ENCODE results near the gene PEX14. TPM values are rescaled to one million over a fixed set of nuclear protein-coding genes. Genes with fewer than 3 reads are reported as not detected.

PEX14 gene
- polyA plus RNA-seq, 1 donor (not counting 4 experiments of a cell fraction or from before 2014, with no cell fraction given) = 8.4 TPM

DNA sequence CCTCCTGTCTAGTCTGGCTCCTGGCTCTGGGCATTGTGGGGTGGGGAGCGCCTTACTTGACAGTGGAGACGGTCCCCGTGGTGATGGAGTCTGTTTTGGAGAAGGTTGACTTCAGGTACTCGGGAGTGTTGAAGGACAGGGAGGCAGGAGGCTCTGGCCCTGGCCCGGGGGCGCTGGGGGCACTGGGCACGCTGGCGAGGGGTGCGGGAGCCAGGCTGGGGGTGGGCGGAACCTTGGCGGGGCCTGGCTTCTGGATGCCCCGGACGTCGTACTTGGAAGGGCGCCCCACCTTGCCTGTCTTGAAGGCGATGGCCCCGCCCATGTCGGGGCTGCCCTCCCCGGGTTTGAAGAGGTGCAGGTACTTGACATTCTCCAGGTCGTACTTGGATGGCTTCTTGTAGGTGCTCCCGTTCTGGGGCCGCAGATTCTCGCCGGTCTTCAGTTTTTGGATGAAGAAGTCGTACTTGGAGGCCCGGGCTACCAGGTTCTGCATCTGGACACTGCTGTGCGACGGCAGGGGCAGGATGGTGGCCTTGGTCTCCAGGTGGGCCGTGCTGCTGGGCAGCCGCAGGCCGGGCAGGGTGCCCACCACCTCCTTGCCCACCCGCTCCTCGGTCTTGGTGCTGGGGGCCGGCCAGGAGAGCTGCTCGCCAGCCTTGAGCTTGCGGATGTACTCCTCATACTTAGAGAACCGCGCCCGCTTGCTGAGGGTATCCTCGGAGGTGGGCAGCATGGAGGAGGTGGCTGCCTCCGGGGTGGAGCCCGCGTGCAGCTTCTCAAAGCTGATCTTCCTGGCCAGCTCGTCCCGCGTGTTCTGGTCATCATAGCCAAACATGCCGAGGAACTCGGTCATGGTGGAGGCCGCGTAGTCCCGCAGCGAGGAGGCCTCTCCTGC is 185.1 kb downstream of the PEX14 start:
- Histone ChIP-seq H3K9me1 (ENCODE audit: control insufficient read depth, extremely low read depth, insufficient read depth, low read length) (no peaks in the 10 kb centered on the region), H3K9ac (ENCODE audit: control insufficient read depth, extremely low read depth, insufficient read depth, low read length) (no peak overlapping the region), H3K27ac (ENCODE audit: control insufficient read depth, insufficient read depth, low read length) (no peak overlapping the region), H3K36me3 (ENCODE audit: control insufficient read depth in 2 of 2, extremely low read depth in 1 of 2, insufficient read depth in 2 of 2, low read length in 2 of 2) (peaks cover 0 to 19% of the 10 kb centered on the region in 2 experiments), H2AFZ (ENCODE audit: control insufficient read depth, low read length) (no peak overlapping the region), H3K4me3 (ENCODE audit: control insufficient read depth in 2 of 3, extremely low read depth in 1 of 3, insufficient read depth in 2 of 3, low read depth in 1 of 3, low read length in 3 of 3) (no peak overlapping the region), H3K9me3 (ENCODE audit: control insufficient read depth, low read depth, low read length) (no peaks in the 10 kb centered on the region), H3K79me2 (ENCODE audit: control insufficient read depth, insufficient read depth, low read length) (no peaks in the 10 kb centered on the region), H3K4me2 (ENCODE audit: control insufficient read depth, extremely low read depth, insufficient read depth, low read depth, low read length) (no peak overlapping the region), H3K27me3 (ENCODE audit: control insufficient read depth, extremely low read depth, insufficient read depth, low read length) (no peaks in the 10 kb centered on the region), H4K20me1 (ENCODE audit: control insufficient read depth, extremely low read depth, insufficient read depth, low read length) (no peaks in the 10 kb centered on the region), H3K4me1 (ENCODE audit: control insufficient read depth, extremely low read depth, insufficient read depth, low read length) (no peaks in the 10 kb centered on the region)
- no peak for FAIRE-seq
- dilution Hi-C loops (cut with MboI; ENCODE audit: extremely low pct_ligation_motif_present, low sequenced_read_pairs) = no loop called here
- DNase-seq (ENCODE audit: low read depth, low spot score) = no peak
- TF ChIP-seq, protein P1, sequence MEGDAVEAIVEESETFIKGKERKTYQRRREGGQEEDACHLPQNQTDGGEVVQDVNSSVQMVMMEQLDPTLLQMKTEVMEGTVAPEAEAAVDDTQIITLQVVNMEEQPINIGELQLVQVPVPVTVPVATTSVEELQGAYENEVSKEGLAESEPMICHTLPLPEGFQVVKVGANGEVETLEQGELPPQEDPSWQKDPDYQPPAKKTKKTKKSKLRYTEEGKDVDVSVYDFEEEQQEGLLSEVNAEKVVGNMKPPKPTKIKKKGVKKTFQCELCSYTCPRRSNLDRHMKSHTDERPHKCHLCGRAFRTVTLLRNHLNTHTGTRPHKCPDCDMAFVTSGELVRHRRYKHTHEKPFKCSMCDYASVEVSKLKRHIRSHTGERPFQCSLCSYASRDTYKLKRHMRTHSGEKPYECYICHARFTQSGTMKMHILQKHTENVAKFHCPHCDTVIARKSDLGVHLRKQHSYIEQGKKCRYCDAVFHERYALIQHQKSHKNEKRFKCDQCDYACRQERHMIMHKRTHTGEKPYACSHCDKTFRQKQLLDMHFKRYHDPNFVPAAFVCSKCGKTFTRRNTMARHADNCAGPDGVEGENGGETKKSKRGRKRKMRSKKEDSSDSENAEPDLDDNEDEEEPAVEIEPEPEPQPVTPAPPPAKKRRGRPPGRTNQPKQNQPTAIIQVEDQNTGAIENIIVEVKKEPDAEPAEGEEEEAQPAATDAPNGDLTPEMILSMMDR (optimal IDR thresholded peaks at IDR 0.05 in 1 of 3, IDR thresholded peaks at IDR 0.05 in 1 of 3, conservative IDR thresholded peaks at IDR 0.05 in 1 of 3; ENCODE audit: extremely low read depth in 1 of 3, insufficient read depth in 2 of 3, low read length in 3 of 3) = no peak
- no peak for TF ChIP-seq EZH2 (IDR thresholded peaks at IDR 0.05; ENCODE audit: low read length)

DNA sequence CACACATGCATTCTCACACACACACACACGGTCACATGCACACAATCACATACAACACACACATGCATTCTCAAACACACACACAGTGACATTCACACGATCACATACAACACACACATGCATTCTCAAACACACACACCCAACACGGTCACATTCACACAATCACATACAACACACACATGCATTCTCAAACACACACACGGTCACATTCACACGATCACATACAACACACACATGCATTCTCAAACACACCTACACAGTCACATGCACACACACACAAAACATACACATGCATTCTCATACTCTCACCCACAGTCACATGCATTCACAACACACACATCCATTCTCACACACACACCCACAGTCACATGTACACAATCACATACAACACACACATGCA is 186.7 kb downstream of the PEX14 start:
- TF ChIP-seq, protein P1 (optimal IDR thresholded peaks at IDR 0.05 in 1 of 3, IDR thresholded peaks at IDR 0.05 in 1 of 3, conservative IDR thresholded peaks at IDR 0.05 in 1 of 3; ENCODE audit: extremely low read depth in 1 of 3, insufficient read depth in 2 of 3, low read length in 3 of 3) = no peak
- TF ChIP-seq EZH2 (IDR thresholded peaks at IDR 0.05; ENCODE audit: low read length) = no peak
- dilution Hi-C loops (cut with MboI; ENCODE audit: extremely low pct_ligation_motif_present, low sequenced_read_pairs) = no loop called here
- Histone ChIP-seq H3K9me1 (ENCODE audit: control insufficient read depth, extremely low read depth, insufficient read depth, low read length) (no peaks in the 10 kb centered on the region), H3K36me3 (ENCODE audit: control insufficient read depth in 2 of 2, extremely low read depth in 1 of 2, insufficient read depth in 2 of 2, low read length in 2 of 2) (peaks cover 0 to 19% of the 10 kb centered on the region in 2 experiments), H2AFZ (ENCODE audit: control insufficient read depth, low read length) (no peak overlapping the region), H4K20me1 (ENCODE audit: control insufficient read depth, extremely low read depth, insufficient read depth, low read length) (no peaks in the 10 kb centered on the region), H3K79me2 (ENCODE audit: control insufficient read depth, insufficient read depth, low read length) (no peaks in the 10 kb centered on the region), H3K27ac (ENCODE audit: control insufficient read depth, insufficient read depth, low read length) (no peak overlapping the region), H3K4me1 (ENCODE audit: control insufficient read depth, extremely low read depth, insufficient read depth, low read length) (no peaks in the 10 kb centered on the region), H3K4me3 (ENCODE audit: control insufficient read depth in 2 of 3, extremely low read depth in 1 of 3, insufficient read depth in 2 of 3, low read depth in 1 of 3, low read length in 3 of 3) (no peak overlapping the region), H3K4me2 (ENCODE audit: control insufficient read depth, extremely low read depth, insufficient read depth, low read depth, low read length) (no peak overlapping the region), H3K9me3 (ENCODE audit: control insufficient read depth, low read depth, low read length) (no peaks in the 10 kb centered on the region), H3K27me3 (ENCODE audit: control insufficient read depth, extremely low read depth, insufficient read depth, low read length) (no peaks in the 10 kb centered on the region), H3K9ac (ENCODE audit: control insufficient read depth, extremely low read depth, insufficient read depth, low read length) (no peak overlapping the region)
- FAIRE-seq (no peak), DNase-seq (ENCODE audit: low read depth, low spot score) (no peak)

Measured in keratinocyte (primary cell).